Mesenteric fat pad (tissue), 1 donor: ENCODE measurements around the gene HNRNPA3. TPM values are rescaled to one million over a fixed set of nuclear protein-coding genes. Genes with fewer than 3 reads are reported as not detected.
"Not testable (repeated sequence)": the region's sequence is repeated elsewhere in the genome, so short reads cannot be mapped to it uniquely, and the experiment has no call there.

Experiments
- DNase-seq: peaks from one replicate; pipeline ENCODE4 v3.0.0-alpha.2; 2020; ENCODE audit warnings: low spot score
- total RNA-seq: library from RNA; stranded (reverse); fragmentation: NEBNext Ultra II Directional; extraction: Animal tissue kit (Norgen Biotek cat#: 25700); gene quantifications from one replicate; pipeline ENCODE4 v1.2.1, GENCODE V29; 2021
- donor health status: DM: yes; HTN: yes; CAD: no.

The HNRNPA3 gene
- total RNA-seq, 1 donor from 2014 or later: 148 TPM

- no peak for DNase-seq
These were observed 19.6 kb downstream of the HNRNPA3 start for GRCh38 chr2:177232098-177232704.

GRCh38 chr2:177234267-177234666 is 21.7 kb downstream of the HNRNPA3 start:
- DNase-seq: no peak

DNA sequence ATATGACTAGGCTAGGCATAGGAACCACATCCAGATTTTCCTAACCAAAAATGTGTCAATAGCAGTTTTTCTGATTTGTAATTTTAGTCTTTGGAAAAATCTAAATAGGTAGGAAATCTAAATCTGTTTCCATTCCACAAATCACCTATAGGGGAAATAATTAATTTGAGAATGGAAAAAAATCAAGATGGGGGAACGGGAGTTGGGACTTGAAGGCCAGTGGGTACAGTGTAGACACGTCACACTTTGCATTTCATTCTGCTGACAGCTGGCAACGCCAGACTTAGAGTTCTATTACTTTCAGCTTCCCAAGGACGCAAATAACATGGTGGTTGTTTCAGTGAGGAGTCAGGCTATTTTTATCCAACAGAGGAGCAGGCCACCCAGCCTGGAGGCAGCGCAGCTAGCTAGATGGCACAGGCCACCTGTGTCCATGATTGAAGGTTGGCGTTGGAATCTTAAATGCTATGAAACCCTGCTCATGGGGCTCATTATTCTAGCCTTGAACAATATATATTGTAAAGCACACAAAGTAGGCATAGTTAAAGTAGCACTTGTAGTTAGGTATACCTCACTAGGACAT is 23.4 kb downstream of the HNRNPA3 start:
- no peak for DNase-seq

GRCh38 chr2:177237932-177238331 is 25.3 kb downstream of the HNRNPA3 start:
- DNase-seq: no peak

GRCh38 chr2:177239053-177239452 is 26.5 kb downstream of the HNRNPA3 start:
- no peak for DNase-seq

- DNase-seq: no peak
These were observed 27.5 kb downstream of the HNRNPA3 start for GRCh38 chr2:177239932-177240630.

GRCh38 chr2:177241711-177242120 is 29.1 kb downstream of the HNRNPA3 start:
- no peak for DNase-seq

GRCh38 chr2:177242121-177242987 is 29.8 kb downstream of the HNRNPA3 start:
- no peak for DNase-seq

GRCh38 chr2:177243073-177243472 is 30.5 kb downstream of the HNRNPA3 start:
- no peak for DNase-seq

- no peak for DNase-seq
These were observed 30.9 kb downstream of the HNRNPA3 start for GRCh38 chr2:177243476-177243875.

GRCh38 chr2:177244244-177244771 is 31.7 kb downstream of the HNRNPA3 start:
- no peak for DNase-seq

DNA sequence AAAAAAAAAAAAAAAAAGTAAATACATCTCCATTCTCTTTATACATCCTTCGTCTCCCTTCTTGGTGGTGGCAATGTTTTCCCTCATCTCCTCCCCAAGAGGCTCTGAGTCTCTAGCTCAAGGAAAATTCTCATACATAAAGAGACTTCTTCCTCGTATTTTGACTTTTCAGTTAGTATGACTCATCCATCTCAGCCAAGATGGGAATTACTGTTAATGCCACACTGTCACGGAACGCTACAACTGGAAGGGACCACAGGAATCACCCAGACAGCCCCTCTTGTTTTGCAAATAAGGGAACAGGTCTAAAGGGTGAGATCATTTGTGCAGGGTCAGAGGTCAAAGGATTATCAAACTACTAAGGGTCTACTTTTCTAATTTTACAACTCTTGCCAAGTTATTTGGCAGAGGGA is 32.4 kb downstream of the HNRNPA3 start:
- no peak for DNase-seq

DNA sequence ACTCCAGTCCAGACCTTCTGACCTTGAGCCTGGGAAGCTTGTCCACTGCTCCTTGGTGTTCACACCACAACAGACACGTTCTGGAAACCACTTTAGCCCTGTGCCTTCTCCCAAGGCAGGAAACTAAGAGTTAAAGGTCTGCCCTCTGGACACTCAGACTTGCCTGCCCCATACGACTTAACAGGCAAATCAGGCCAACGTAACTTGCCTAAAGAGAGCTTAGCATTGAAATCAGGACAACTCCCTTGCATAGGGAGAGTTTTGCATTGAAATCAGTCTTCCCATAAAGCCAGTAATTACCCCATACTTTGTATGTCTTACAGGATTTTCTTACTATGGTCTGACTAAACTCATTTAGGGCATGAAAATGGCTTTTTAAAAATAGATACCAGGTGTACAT is 33.4 kb downstream of the HNRNPA3 start:
- DNase-seq: no peak

GRCh38 chr2:177246523-177247030 is 34.0 kb downstream of the HNRNPA3 start:
- DNase-seq: not testable (repeated sequence)

- no peak for DNase-seq
These were observed 35.2 kb downstream of the HNRNPA3 start for GRCh38 chr2:177247693-177248262.

- DNase-seq: no peak
These were observed 36.4 kb downstream of the HNRNPA3 start for GRCh38 chr2:177249038-177249437.

- no peak for DNase-seq
These were observed 37.9 kb downstream of the HNRNPA3 start for GRCh38 chr2:177250461-177250860.

DNA sequence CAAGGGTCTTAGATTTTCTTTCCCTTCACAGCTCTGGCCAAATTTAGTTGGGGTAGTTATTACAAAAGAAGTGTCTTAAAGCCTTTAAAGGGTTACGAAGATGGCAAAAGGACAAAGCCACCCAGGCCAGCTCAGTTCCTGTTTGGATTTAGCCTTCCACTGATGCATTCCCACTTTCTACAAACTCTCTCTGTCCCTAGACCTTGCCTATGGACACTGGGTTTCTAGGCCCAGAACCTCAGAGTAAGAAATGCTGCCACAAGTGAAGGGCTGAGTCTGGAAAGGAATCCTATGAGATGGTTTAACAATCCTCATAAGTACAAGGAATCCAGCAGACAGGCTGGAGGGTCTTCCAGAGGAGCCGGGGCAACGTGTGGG is 38.6 kb downstream of the HNRNPA3 start:
- no peak for DNase-seq

- DNase-seq: no peak
These were observed 40.4 kb downstream of the HNRNPA3 start for GRCh38 chr2:177252808-177253531.

DNA sequence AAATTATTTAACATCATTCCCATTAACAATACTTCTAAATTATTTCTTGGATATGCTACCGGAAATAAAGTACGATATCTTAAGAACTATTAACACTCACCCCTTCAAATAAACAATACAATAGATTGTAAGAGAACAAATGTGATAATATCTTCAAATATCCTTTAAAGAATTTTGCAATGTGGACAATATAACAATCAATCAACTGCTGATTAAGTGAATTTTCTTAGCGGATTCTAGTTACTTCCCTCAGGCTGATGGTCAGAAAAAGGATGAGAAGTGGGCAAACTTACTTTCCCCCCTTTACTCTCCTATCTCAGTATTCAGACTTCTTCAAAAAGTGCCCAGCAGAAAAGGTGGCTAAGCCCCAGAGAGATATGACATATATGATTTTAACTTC is 41.1 kb downstream of the HNRNPA3 start:
- DNase-seq: no peak
